Hypothalamus (tissue), 51 donors: Measurements from ENCODE around the gene MAGI2.

Source experiments
- DNase-seq, 51 donors: peaks; one replicate each; lab custom pipeline; 2025; lab: John Stamatoyannopoulos, UW

The MAGI2 gene

DNA sequence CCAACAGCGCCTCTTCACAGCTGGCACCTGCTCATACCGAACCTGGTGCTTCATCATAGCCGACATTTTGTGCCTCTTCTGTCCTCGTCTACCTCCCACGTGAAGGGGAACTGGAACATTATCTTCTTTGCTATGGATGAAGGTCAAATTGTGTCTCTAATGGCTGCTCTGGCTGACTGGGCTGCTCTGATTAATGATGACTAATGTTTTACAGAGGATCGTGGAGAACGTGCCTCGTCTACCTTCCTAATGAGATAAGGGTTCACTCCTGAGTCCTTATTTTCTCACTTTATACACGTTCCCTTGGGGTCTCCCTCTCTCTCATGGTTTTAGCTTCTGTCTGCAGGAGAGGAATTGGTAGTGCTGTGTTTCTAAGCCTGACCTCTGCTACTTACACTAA lies 1234.6 kb downstream of the MAGI2 start:
- DNase-seq = no peak

DNA sequence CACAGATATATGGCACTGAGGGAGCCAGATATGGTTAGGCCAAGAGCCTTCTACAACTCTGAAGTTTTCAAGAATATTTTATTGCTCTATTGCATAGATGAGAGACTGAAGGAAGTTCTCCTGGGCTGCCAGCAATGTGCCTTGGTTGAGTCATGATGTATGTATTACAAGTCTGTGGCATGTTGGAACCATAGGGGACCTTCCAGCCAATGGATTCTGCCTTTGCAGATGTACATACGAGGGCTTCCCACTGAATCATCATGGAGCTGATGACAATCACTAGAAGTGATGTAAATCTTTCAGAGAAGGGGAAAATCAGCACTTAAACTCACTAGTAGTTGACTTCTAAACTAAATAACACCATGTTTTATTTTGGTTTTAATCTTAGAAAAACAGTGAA lies 1235.4 kb downstream of the MAGI2 start:
- DNase-seq = no peak

DNA sequence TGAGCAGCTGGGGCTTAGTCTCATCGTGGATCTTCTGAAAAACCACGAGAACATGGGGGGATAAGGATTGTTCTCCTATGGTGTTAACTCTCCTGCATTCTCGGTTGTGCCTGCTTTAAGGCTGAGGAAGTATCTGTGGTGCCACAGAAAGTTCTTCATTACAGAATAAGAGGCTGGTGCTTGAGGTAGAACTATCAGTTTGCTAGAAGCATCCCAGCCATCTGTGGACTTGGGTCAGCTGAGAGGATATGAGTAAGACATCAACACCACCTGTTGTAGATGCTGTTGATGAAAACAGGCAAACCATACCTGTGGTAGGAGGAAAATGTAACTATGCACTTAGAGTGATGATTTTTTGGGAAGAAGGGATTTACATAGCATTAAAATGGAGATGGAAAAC lies 1238.3 kb downstream of the MAGI2 start:
- DNase-seq = no peak

DNA sequence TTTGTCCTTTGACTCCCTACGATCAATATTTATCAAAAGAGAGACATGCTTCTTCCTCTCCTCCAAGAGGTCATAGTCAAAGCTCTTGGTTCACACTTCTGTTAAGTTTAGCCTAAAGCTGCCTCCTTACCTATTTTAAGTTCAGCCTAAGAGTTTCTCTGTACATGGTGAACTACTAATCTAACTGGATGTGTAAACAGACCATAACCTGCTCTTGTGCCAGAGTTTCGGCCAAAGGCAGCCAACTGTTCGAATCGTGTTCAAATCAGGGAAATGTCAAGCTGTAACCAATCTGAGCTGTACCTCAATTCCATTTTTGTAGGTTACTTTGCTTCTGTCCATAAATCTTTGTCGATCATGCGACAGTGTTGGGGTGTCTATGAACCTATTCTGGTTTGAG lies 1240.1 kb downstream of the MAGI2 start:
- no peak for DNase-seq

DNA sequence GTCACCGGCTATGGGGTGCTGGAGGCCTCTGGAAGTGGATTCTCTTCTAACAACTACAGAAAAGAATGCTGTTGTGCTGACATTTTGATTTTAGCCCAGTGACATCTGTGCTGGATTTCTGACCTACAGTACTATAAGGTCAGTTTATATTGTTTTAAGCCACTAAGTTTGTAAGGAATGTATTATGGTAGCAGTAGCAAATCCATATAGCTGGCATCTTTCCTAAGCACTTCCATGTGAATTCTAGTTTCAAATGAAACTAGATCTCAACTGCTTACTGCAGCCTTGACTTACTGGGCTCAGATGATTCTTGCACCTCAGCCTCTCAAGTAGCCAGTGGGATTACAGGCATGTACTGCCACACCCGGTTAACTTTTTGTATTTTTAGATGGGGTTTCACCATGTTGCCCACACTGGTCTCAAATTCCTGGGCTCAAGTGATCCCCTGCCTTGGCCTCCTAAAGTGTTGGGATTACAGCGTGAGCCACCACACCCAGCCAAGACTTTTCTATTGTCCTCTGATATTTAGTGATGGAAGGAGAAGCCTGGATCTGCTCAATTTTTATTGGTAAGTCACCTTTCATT lies 1240.9 kb downstream of the MAGI2 start:
- no peak for DNase-seq

DNA sequence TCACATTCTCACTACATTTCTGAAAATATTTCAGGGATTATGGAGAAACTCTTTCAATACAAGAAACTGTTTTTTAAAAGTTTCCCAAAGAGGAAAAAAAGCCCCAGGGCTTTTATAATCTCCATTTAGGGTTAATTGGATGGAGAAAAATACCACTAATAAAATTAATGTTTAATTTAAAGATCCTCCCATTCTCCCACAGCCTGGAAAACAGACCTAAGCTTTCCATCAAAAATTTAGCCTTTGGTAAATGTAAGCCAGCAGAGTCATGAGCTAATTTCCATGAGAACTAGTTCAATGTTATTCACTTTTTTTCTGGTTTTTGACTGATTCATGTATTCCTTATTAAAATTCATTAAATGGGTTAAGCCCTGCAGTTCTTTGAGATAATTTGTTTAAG lies 1246.2 kb downstream of the MAGI2 start:
- no peak for DNase-seq

DNA sequence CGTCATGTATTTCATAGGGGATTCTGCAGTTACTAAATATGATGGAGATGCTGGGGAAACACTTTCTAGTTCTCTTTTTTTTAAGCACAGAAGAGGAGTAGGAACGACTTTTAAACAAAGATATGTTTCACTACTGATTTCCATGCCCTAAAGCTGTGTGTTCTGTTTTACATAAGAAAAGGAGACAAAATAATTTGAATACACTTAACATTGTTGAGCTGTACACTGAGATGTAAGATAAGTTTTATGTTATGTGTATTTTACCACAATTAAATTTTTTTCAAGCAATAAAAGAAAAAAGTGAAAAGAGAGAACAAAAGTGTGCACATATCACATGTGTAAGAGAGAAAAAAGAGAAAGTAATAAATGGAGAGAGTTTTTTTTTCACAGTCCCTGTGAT lies 1246.7 kb downstream of the MAGI2 start:
- no peak for DNase-seq

DNA sequence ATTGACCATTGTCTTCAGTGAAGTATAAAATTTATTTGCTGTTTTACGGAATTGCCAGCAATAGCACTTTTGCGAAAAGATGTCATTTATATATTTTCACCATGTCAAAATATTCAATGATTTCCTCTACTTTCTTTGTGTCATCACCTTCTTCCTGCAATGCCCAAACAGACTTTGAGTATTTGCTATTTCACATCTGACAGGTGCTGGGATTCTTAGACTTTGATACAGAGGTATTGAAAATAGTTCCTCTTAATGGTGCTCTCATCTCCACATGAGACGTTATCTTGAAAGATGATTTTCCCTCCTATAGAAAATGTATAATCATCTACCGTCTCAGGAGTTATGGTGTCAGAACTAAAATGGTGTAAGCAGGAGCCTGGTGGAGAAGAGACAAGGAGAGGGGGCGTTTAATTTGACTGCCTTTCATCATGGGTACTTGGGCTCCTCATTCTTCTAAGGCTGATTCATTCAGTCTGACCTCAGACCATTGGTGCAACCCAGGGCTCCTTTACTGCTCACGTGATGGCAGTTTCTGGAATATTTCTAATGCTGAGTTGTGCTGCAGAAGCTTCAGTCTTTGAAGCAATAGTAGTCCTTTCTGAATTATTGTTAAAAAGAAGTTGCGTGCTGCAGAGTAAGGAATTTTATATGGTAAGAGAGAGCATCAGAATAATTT lies 1250.3 kb downstream of the MAGI2 start:
- no peak for DNase-seq

DNA sequence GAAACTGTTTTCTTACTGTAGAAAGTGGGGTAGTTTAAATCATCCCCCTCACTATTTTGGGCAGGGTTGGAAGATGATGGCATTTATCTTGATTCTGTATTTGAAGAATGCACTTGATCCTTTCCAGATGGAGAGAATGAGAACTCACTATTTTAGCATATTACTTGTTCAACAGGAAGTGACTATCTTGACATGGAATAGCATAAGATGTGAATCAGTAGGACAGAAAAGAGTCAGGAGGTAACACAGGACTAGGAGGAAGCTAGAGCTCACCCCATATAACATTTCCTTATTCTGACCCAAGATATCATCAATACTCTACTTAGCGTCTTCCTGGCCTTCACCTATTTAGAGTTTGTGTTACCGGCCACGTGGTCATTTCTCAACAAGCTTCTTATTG lies 1254.7 kb downstream of the MAGI2 start:
- DNase-seq = no peak

DNA sequence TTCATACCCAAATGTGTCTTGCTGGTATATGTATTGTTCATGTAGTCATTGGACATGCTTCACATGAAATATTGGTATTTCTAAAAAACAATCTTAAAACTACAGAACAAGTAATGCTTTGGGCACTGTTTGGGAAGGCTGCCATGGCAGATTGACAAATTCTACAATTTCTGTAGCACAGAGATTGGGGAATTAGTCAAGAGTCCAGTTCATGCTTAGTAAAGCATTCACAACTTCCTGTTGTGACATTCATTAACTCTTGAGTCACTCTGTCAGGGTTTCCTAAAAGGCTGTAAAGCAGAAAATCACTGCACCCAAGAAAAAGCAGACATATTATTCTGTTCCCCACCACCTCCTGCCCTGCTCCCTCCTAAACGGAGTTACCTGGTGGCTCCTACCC lies 1256.0 kb downstream of the MAGI2 start:
- no peak for DNase-seq

DNA sequence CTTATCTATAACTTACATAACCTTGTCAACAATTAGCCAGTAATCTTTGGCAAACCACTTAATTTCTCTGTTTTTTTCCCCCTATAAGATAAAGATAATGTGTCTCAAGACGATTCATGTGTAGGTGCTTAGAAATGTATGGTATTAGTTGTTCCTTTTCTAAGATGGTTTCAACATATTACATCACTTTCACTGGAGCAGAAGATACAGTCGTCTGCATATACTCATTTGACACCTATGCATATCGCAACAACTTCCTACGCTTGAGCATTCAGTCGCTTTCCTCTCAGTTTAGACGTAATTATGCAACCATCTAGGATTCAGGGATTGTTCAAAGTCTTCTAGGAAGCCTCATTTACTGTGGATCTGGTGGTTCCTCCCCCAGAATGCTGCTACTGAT lies 1258.2 kb downstream of the MAGI2 start:
- no peak for DNase-seq

DNA sequence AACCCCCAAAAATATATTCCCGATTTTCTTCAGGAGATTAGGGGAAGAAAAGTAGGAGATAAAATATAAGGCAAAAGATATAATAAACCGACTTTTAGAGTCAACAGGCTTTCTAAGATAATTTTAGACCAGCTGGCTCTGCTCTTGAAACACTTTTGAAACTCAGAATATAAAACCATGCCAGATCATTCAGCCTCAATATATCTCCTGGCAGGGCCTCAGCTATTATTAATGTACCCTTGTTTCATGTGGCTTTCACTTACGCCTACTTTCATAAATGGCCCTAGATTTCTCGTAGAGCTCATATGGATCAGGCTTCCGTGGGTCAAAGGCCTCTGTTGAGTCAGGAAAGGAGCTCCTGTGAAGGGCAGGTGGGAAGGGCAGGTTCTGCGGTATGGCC lies 1258.9 kb downstream of the MAGI2 start:
- no peak for DNase-seq

DNA sequence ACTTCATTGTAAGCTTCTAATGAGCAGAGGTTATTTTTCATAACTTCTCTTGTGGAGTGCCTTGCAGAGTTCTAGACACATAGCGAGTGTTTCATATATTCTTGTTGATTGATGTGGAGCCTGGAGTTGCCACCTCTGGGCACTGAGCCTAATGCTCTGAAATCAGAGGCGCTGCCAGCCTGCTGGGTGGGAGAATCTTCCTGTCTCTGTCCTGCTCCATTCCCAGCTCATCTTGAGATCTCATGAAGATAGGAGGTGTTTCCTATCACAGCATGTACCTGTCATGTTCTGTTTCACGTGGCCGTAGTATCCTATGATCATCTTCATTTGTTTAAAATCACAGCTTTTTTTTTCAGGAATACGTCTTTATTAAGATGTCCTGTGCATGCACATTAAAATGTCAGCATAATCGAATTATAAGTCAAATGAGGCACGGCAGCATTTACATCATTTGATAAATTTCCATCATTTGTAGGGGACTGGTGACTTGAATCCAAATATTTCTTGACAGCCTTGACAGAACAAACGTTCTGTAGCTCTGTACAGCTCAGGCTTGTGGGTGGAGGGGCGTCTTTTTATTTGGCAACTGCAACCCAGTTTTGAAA lies 1261.9 kb downstream of the MAGI2 start:
- DNase-seq = no peak

DNA sequence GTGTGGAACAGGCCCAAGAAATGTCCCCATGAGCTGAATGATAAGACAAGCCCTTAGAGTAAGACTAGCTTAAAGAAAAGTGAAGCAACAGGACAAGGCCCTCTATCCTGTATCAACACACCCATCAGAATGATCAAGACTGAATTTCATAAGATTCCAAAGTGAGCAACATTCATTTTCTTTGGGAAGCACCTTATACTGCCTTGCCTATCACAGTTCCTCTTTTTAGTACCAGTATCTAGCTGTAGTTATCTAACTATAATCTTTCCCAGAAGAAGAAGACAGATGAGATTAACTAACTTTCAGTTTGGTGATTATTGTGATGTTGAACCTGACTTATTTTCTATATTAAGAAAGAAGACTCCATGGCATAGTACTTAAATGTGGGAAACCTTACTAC lies 1263.7 kb downstream of the MAGI2 start:
- no peak for DNase-seq

DNA sequence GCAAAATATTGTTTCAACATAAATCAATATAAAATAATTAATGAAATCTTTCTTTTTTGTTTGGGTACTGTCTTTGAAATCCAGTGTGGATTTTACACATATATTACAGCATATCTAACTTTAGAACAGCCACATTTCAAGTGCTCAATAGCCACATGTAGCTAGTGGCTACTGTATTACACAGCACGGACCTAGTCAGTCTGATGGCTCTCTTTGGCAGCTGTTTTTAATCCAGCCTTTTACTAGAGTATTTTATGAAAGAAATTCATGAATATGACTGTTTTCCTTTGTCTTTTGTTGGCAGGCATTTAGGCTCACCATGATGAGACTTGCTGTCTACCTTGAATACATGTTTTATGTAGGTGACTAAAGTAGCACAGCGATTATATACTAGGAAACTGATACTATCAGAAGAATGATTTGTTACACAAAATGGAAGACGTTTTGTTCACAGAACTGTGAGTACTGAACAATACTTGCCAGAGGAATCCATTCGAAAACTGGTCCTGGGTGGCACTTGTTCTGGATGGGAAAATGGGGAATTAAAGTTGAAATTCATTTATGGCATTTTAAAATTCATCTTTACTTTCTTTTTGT lies 1268.2 kb downstream of the MAGI2 start:
- no peak for DNase-seq

DNA sequence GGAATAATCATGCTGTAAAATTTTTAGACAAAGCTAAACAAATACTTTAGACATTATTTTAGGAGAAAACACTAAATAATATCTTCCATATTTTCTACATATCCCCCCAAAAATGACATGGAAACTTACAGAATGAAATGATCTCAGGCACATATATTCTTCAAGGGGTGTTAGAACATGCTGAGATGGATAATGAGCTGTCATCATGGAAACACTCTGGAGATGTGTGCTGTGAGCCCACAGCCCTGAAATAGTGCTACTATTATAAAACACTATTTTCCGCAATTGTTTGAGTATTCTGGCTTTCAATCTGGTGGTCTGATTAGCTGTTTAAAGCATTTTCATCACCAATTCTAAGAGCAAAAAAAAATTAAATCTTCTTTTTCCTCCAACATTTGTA lies 1269.2 kb downstream of the MAGI2 start:
- DNase-seq = no peak

DNA sequence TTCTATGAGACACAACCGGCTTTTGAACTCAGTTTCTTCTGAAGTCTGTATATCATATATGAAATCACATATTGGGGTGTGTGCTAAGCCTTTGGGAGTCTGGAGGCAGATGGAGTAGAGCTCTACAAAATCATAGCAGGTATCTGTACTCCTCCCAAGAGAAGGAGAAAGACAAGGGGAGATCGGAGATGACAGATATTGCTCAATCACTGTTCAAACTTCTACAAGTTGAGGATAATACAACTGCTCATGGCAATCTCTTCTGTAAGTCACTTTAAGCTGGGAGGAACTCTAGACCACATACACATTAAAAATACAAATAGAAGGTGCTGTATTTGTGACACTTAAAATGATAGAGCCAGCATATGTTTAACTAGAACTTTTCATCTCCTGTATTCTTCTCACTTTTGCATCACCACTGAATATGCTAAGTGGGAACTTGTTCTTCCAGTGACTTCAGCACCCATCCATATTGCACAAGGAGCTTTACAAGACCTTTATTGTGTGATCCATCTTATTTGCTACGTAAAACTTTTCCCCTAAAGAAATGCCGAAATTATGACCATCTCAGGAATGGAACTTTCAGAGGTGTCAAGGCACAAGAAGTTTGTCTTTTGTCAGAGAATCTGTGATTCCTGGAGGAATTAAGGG lies 1273.5 kb downstream of the MAGI2 start:
- no peak for DNase-seq

DNA sequence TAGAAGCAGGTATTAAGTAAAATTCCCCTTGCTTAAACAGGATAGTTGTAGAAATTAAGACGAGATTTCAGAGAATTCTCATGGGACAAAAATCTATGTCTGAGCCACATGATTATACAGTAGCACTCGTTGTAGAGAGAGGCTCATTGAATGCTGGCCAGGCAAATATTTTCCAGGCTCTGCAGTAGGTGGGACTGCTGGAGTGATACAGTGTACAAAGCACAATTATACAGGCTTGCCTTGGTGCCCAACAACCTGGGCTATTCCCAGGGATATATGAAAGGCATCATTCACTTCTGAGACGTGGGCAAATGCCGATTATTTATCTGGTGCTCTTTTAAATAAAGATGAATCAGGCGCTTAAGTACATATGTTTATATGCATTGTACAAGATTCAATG lies 1274.3 kb downstream of the MAGI2 start:
- no peak for DNase-seq

DNA sequence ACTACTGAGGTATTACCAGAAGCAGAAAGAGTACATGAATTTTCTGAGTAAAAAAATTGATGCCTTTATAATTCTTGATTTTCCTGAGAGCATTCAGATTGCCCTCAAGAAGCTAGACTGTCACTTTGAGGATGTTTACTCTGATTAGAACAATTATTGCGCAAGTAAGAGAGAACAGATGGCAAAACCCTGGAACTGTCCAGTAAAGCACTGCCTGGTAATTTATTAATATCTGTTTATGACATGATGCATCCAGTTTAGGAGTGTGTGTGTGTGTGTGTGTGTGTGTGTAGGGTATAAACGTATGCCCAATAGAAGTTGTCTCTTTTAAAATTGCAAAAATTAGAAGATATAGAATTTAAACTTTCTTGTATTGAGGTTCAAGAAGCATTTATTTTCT lies 1275.1 kb downstream of the MAGI2 start:
- no peak for DNase-seq

DNA sequence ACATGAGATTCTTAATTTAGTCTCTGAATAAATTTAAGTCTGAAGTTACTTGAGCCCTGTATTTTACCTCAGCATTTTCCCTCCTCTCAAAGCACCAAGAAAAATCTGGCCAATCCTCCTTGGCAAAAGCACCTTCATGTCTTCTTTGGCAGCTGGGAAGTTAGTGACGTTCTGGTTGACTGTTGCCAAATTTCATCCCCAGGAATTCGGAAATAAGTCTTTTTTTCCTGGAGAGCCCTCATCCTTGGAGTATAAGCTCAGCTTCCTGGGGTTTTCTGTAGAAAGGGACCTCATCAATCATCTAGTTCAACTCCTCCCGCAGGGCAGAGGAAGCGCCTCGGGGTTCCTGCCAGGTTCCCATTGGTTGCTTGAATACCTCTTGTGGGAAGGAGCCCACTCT lies 1277.3 kb downstream of the MAGI2 start:
- no peak for DNase-seq

DNA sequence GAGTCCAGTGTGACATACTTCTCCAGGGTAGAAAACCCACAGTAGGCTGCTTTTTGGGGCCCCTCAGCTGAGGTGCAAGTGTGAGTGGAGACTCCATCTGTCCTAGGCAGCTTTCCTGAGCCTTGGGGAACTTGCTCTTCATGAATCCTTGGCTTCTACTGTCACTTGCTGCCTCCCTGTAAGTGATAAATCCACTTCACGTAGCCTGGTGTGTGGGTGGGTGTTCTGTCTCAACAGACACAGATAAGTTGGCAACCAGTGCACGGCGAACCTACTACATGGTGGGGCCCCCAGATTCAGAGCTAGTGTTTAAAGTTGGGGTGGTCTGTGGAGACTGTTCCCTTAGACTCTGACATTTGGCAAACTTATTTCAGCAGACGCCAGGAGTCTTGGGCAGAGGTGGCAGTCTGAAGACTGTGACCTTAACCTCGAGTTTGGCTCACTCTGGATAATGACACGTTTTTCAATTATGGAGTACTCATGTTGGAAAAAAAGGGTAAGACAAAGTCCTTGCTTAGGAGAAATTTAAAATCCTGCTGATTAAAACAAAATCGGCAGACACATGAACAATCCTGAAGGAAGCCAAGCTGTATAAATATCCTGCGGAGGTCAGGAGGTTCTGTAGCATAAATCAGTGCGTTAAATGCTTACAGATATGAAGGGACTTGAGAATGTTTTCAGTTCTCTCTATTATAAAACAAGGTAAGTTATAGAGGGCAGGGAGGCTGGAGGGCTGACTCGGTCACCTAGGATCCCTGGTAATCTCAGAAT lies 1278.0 kb downstream of the MAGI2 start:
- DNase-seq = peak in 1 of 51 donors; percentile 33
